SW 1271 (cell line): Measurements from ENCODE around the gene IL1RN.

Source experiments
- DNase-seq, 2 experiments: peaks; one replicate each; lab custom pipeline; 2025; lab: John Stamatoyannopoulos, UW

Gene IL1RN

GRCh38 chr2:113127646-113128570, 510 bp downstream of the IL1RN start:
- no peak for DNase-seq

- no peak for DNase-seq
Measured at GRCh38 chr2:113129519-113130078, 2.2 kb downstream of the IL1RN start.

- DNase-seq = no peak
Measured at GRCh38 chr2:113131352-113132185, 4.2 kb downstream of the IL1RN start.

- no peak for DNase-seq
Measured at GRCh38 chr2:113132414-113133021, 5.1 kb downstream of the IL1RN start.

- DNase-seq = no peak
Measured at GRCh38 chr2:113133704-113134598, 6.6 kb downstream of the IL1RN start.

- no peak for DNase-seq
Measured at GRCh38 chr2:113134717-113135116, 7.3 kb downstream of the IL1RN start.

GRCh38 chr2:113135317-113135716, 7.9 kb downstream of the IL1RN start:
- DNase-seq = no peak

- DNase-seq = peak in 1 of 2 experiments; percentile 36
Measured at GRCh38 chr2:113136828-113137775, 9.7 kb downstream of the IL1RN start.

- no peak for DNase-seq
Measured at GRCh38 chr2:113137827-113138226, 10.4 kb downstream of the IL1RN start.

- peak; percentile 27 to 79 for DNase-seq
Measured at GRCh38 chr2:113138428-113139322, 11.3 kb downstream of the IL1RN start.

GRCh38 chr2:113141451-113141850, 14.1 kb downstream of the IL1RN start:
- no peak for DNase-seq

- DNase-seq = no peak
Measured at GRCh38 chr2:113142290-113142689, 14.9 kb downstream of the IL1RN start.

- no peak for DNase-seq
Measured at GRCh38 chr2:113144259-113144658, 16.9 kb downstream of the IL1RN start.

GRCh38 chr2:113148606-113149552, 21.5 kb downstream of the IL1RN start:
- DNase-seq = no peak

- DNase-seq = no peak
Measured at GRCh38 chr2:113149553-113150257, 22.3 kb downstream of the IL1RN start.

- no peak for DNase-seq
Measured at GRCh38 chr2:113150258-113150601, 22.8 kb downstream of the IL1RN start.

- no peak for DNase-seq
Measured at GRCh38 chr2:113155331-113155730, 27.9 kb downstream of the IL1RN start.
